Measurements from ENCODE around the gene AP1G2.

The AP1G2 gene

DNA sequence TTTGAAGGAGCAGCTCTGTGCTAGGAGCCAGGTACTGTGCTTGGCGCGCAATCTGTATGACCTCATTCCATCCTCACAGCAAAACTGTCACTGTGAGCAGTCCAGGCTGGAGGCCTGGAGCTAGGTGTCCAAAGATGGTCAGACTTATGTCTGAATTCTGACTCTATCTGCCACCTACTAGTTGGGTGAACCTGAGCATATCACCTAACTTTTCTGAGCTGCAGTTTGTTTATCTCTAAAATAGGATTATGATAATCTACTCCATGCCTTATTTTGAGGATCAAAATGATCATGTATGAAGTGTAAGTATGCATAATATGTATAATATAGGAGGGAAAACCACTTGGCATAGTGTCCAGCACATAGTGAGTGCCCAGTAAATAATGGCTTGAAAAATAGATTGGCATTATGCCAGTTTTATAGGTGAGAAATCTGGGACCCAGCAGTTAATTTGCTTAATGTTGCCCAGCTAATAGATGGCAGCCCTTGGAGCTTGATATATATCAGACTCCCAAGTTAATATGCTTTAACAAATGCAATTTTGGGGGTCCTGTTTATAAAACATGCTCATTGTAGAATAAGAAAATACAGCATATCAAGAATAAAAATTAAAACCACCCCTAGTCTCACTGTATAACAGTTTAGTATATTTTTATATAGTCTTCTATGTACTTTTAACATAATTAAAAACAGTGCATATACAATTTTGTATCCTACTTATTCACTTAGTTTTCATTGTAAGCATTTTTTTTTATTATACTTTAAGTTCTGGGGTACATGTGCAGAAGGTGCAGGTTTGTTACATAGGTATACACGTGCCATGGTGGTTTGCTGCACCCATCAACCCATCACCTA, 15.5 kb upstream of the AP1G2 start:
- DNase-seq (ENCODE audit: low read depth, low spot score), result no peak
- Histone ChIP-seq H3K9me3 (ENCODE audit: low read depth, low read length) (no peaks in the 10 kb centered on the region), H3K9ac (ENCODE audit: insufficient read length) (no peak overlapping the region), H3K27ac (no peak overlapping the region), H3K4me3 (no peak overlapping the region), H3K36me3 (ENCODE audit: insufficient read depth, low read length) (no peaks in the 10 kb centered on the region)
- TF ChIP-seq FOXP2 (optimal IDR thresholded peaks at IDR 0.05; ENCODE audit: control extremely low read depth, extremely low read length, insufficient read depth), result no peak
- TF ChIP-seq POLR2AphosphoS5 (IDR thresholded peaks at IDR 0.05; ENCODE audit: borderline replicate concordance, low read depth, low read length), result no peak
- TF ChIP-seq EZH2 (IDR thresholded peaks at IDR 0.05), result no peak

DNA sequence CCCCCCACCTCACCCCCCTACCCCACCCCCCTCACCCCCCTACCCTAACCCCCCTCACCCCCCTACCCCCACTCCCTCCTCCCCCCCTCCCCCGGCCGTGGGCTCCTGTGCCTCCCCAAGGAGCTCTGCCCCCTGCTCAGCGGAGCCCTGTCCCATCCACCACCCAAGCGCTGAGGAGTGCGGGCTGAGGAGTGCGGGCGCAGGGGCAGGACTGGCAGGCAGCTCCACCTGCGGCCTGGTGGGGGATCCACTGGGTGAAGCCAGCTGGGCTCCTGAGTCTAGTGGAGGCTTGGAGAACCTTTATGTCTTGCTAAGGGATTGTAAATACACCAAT, 13.3 kb upstream of the AP1G2 start:
- no peak for DNase-seq (ENCODE audit: low read depth, low spot score)
- Histone ChIP-seq H3K9me3 (ENCODE audit: low read depth, low read length) (no peaks in the 10 kb centered on the region), H3K9ac (ENCODE audit: insufficient read length) (no peak overlapping the region), H3K36me3 (ENCODE audit: insufficient read depth, low read length) (no peaks in the 10 kb centered on the region), H3K27ac (no peak overlapping the region), H3K4me3 (no peak overlapping the region)
- TF ChIP-seq POLR2AphosphoS5 (IDR thresholded peaks at IDR 0.05; ENCODE audit: borderline replicate concordance, low read depth, low read length) (no peak), FOXP2 (optimal IDR thresholded peaks at IDR 0.05; ENCODE audit: control extremely low read depth, extremely low read length, insufficient read depth) (no peak), EZH2 (IDR thresholded peaks at IDR 0.05) (no peak)

DNA sequence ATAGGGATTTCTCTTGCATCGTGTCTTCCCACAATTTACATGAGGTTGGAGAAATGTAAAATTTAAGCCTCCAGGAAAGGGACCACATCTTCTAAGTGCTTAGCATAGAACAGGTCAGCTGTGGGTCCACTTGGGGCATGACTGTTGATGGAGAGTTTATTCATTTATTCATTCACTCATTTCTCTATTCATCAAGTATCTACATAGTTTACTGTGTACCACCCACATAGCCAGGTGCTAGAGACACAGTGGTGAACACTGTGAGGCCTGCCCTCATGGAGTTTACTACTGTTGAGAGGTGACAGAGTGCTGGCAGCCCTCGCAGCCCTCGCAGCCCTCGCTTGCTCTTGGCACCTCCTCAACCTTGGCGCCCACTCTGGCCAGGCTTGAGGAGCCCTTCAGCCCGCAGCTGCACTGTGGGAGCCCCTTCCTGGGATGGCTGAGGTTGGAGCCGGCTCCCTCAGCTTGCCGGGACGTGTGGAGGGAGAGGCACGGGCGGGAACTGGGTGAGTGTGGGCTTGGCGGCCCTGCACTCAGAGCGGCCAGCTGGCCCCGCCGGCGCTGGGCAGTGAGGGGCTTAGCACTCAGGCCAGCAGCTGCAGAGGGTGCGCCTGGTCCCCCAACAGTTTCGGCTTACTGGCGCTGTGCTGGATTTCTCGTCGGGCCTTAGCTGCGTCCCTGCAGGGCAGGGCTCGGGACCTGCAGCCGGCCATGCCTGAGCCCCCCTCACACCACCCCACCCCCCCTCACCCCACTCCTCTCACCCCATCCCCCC, 12.7 kb upstream of the AP1G2 start:
- Histone ChIP-seq H3K4me3 (no peak overlapping the region), H3K36me3 (ENCODE audit: insufficient read depth, low read length) (no peaks in the 10 kb centered on the region), H3K9me3 (ENCODE audit: low read depth, low read length) (no peaks in the 10 kb centered on the region), H3K27ac (no peak overlapping the region), H3K9ac (ENCODE audit: insufficient read length) (no peak overlapping the region)
- TF ChIP-seq POLR2AphosphoS5 (IDR thresholded peaks at IDR 0.05; ENCODE audit: borderline replicate concordance, low read depth, low read length), result no peak
- no peak for TF ChIP-seq FOXP2 (optimal IDR thresholded peaks at IDR 0.05; ENCODE audit: control extremely low read depth, extremely low read length, insufficient read depth)
- no peak for TF ChIP-seq EZH2 (IDR thresholded peaks at IDR 0.05)
- DNase-seq (ENCODE audit: low read depth, low spot score), result no peak

DNA sequence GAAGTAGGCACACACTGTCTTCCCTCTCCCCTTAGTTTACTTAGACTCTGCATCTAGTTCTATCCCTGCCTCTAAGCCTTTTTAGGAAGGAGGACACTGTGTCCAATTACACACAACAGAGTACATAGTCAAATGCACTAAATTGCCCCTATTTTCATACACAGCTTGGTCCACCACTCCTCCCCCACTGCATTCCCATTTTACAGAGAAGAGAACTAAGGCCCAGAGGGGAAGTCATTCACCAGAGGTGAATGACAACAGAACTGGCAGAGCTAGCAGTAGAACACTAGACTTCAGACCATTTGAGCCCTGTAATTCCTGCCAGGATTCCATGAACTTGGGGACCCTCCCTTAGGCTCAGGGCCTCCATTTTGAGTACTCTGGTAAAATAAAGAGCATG, 12.1 kb upstream of the AP1G2 start:
- no peak for DNase-seq (ENCODE audit: low read depth, low spot score)
- H3K9me3 ChIP-seq (ENCODE audit: low read depth, low read length), result no peaks in the 10 kb centered on the region
- H3K9ac ChIP-seq (ENCODE audit: insufficient read length), result no peak overlapping the region
- no peak overlapping the region for H3K4me3 ChIP-seq
- TF ChIP-seq POLR2AphosphoS5 (IDR thresholded peaks at IDR 0.05; ENCODE audit: borderline replicate concordance, low read depth, low read length), result no peak
- no peak for TF ChIP-seq EZH2 (IDR thresholded peaks at IDR 0.05)
- no peak for TF ChIP-seq FOXP2 (optimal IDR thresholded peaks at IDR 0.05; ENCODE audit: control extremely low read depth, extremely low read length, insufficient read depth)
- no peak overlapping the region for H3K27ac ChIP-seq
- H3K36me3 ChIP-seq (ENCODE audit: insufficient read depth, low read length), result no peaks in the 10 kb centered on the region

DNA sequence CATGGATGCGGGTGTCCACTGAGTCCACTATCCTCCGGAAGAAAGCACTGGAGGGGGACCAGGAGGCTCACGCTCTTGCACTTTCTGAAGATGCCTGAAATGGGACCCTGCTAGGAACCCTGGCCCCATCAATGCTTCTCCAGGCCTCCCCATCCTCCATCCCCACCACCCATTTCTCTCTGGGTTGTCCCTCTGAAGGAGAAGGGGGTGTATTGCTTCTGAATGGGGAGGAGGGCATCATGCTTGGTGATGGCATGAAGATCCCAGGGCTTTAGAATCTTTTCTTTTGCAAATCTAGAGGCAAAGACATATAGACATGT, 11.7 kb upstream of the AP1G2 start:
- no peak overlapping the region for H3K9ac ChIP-seq (ENCODE audit: insufficient read length)

DNA sequence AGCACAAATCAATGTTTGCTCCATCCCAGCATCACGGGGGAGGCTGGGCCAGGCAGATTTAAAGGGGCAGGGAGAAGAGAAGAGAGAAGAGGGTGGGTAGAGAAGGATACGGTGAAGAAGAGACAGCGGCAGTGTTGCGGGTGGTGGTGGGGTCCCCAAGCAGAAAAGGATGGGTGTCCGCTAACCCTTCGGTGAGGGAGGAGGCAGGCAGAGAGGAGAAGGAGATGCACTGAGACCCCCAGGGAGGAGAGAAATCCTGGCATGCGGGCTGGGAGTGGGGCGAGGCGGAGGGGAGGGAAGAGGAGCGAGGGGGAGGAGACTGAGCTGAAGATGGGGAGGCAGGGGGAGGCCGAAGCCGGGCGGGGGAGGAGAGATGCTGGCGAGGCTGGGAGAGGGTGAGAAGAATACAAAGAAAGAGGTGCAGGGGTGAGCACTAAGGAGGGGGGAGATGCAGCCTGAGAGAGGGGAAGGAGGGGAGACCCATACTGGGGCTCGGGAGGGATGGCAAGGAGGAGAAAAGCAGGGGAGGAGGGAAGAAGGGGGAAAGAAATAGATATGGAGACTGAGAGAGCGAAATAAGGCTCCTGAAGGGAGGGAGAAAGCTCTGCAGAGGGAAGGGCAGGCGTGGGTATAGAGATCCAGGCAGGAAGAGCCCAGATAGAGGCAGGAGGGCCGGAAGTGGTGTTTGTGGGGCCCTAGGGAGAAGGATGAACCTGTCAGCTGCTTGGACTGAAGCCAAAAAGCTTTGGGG, 11.1 kb upstream of the AP1G2 start, which contains the start of gene JPH4:
Gene JPH4 (minus strand): TSS at position 231 of the 751 bp plus-strand sequence. CDS start 1,337 bp downstream, outside the sequence.
- H3K27ac ChIP-seq, result no peak within 1 kb of the TSS
- no peaks in the 10 kb centered on the region for H3K36me3 ChIP-seq (ENCODE audit: insufficient read depth, low read length)
- no peak for DNase-seq (ENCODE audit: low read depth, low spot score)
- TF ChIP-seq POLR2AphosphoS5 (IDR thresholded peaks at IDR 0.05; ENCODE audit: borderline replicate concordance, low read depth, low read length) (no peak), FOXP2 (optimal IDR thresholded peaks at IDR 0.05; ENCODE audit: control extremely low read depth, extremely low read length, insufficient read depth) (no peak), EZH2 (IDR thresholded peaks at IDR 0.05) (no peak)
- no peak within 1 kb of the TSS for H3K9ac ChIP-seq (ENCODE audit: insufficient read length)
- no peaks in the 10 kb centered on the region for H3K9me3 ChIP-seq (ENCODE audit: low read depth, low read length)
- peak within 1 kb of the TSS; percentile 61 for H3K4me3 ChIP-seq

More for the DNA sequence above, 11.7 kb upstream of the AP1G2 start:
- no peak for TF ChIP-seq EZH2 (IDR thresholded peaks at IDR 0.05)
- no peak for TF ChIP-seq POLR2AphosphoS5 (IDR thresholded peaks at IDR 0.05; ENCODE audit: borderline replicate concordance, low read depth, low read length)
- no peak for TF ChIP-seq FOXP2 (optimal IDR thresholded peaks at IDR 0.05; ENCODE audit: control extremely low read depth, extremely low read length, insufficient read depth)
- H3K9me3 ChIP-seq (ENCODE audit: low read depth, low read length), result no peaks in the 10 kb centered on the region
- H3K4me3 ChIP-seq, result no peak overlapping the region
- no peaks in the 10 kb centered on the region for H3K36me3 ChIP-seq (ENCODE audit: insufficient read depth, low read length)
- no peak overlapping the region for H3K27ac ChIP-seq
- DNase-seq (ENCODE audit: low read depth, low spot score), result no peak

DNA sequence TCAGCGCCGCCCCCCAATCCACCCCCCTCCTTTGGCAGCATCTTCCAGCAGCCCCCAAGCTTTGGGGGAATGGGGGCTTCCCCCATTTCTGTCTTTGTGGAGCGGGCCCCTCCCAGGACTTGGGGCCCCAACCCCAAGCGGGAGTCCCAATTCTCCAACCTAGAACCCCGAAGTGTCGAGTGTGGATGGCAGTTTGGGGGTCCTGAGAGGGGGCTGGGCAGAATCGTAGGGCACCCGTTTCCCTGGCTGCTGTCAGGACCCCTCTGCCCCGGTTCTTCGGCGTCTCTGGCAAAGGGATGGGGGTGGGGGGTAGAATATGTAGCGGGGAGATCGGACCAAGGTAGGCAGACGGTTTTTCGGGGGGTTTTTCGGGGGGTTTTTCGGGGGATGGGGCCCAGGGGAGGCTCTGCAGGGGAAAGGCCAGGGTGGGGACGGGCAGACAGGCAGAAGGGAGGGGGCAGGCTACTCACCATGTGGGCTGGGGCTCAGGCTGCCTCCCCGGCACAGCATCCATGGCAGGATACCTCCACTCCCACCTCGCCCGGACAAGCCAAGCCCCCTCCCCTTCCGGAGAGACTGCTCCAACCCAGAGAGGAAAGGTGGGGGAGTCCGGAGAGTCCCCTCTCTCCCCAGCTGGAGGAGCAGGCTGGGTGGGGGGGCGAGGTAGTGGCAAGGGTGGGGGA, 10.3 kb upstream of the AP1G2 start:
- Histone ChIP-seq H3K27ac (no peak overlapping the region), H3K36me3 (ENCODE audit: insufficient read depth, low read length) (no peaks in the 10 kb centered on the region), H3K9ac (ENCODE audit: insufficient read length) (no peak overlapping the region), H3K9me3 (ENCODE audit: low read depth, low read length) (no peaks in the 10 kb centered on the region), H3K4me3 (peak overlapping the region; percentile 61)
- no peak for DNase-seq (ENCODE audit: low read depth, low spot score)
- TF ChIP-seq POLR2AphosphoS5 (IDR thresholded peaks at IDR 0.05; ENCODE audit: borderline replicate concordance, low read depth, low read length), result no peak
- no peak for TF ChIP-seq FOXP2 (optimal IDR thresholded peaks at IDR 0.05; ENCODE audit: control extremely low read depth, extremely low read length, insufficient read depth)
- no peak for TF ChIP-seq EZH2 (IDR thresholded peaks at IDR 0.05)
